ENCODE measurements around the gene CSF2RB. TPM values are rescaled to one million over a fixed set of nuclear protein-coding genes. Genes with fewer than 3 reads are reported as not detected.

The CSF2RB gene
- total RNA-seq, 1 experiment from 2014 or later = not detected

DNA sequence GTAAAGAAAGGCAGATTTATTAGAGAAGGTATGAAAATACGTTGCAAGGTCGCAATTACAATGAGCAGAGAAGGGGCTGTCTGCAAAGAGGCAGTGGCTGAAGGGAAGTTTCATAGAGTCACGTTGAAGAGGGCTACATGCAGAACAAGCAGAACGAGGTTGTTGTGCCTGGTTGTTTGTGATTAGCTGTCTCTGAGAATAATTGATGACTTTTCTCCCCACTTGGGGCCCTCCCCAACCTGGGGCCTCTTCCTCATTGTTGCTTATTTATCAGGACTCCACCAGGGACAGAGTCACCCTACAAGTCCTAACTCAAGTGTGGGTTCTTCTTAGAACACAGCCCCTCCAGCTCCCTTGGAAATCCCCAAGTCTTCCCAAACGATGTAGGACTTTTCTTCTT is 29.1 kb downstream of the CSF2RB start:
- H3K23ac ChIP-seq (ENCODE audit: insufficient read length, low read depth, low read length) = no peak overlapping the region
- H3K27me3 ChIP-seq (ENCODE audit: insufficient read depth, low read length) = no peaks in the 10 kb centered on the region
- H4K5ac ChIP-seq (ENCODE audit: insufficient read length, low read depth, low read length) = no peak overlapping the region
- no peak overlapping the region for H3K14ac ChIP-seq (ENCODE audit: insufficient read depth, low read length)
- H4K20me1 ChIP-seq (ENCODE audit: control insufficient read depth, insufficient read depth, insufficient read length) = no peaks in the 10 kb centered on the region
- H4K8ac ChIP-seq (replicated peaks; ENCODE audit: insufficient read length, low read depth, low read length) = no peak overlapping the region
- no peak overlapping the region for H2AK5ac ChIP-seq (ENCODE audit: insufficient read length, low read length)
- no peaks in the 10 kb centered on the region for H3K9me3 ChIP-seq (ENCODE audit: control insufficient read depth, low read depth, low read length)
- no peak overlapping the region for H4K91ac ChIP-seq (ENCODE audit: insufficient read length, low read depth, low read length)
- no peak overlapping the region for H3K9ac ChIP-seq (ENCODE audit: extremely low read depth, insufficient read length, low read length)
- no peaks in the 10 kb centered on the region for H3K23me2 ChIP-seq (ENCODE audit: insufficient read length, low read depth, low read length, poor library complexity, severe bottlenecking)
- no peak overlapping the region for H2BK20ac ChIP-seq (ENCODE audit: low read depth, low read length, poor library complexity, severe bottlenecking)
- H3K9me3 Mint-ChIP-seq = peaks cover 0 to 2% of the 10 kb centered on the region in 2 experiments; a peak in 3 of 5 replicates
- no peak overlapping the region for H3K4me2 ChIP-seq (ENCODE audit: insufficient read depth, insufficient read length, low read length)
- H3K27ac ChIP-seq (ENCODE audit: insufficient read length, low read depth, low read length) = no peak overlapping the region
- DNase-seq = no peak
- no peaks in the 10 kb centered on the region for H3K79me2 ChIP-seq (ENCODE audit: insufficient read depth, low read length)
- H3K27ac Mint-ChIP-seq = no peak overlapping the region
- no peak overlapping the region for H2BK120ac ChIP-seq (ENCODE audit: low read depth, low read length, poor library complexity, severe bottlenecking)
- H3K4me1 Mint-ChIP-seq = peaks cover 9 to 18% of the 10 kb centered on the region in 2 experiments
- no peak overlapping the region for H3K18ac ChIP-seq (ENCODE audit: insufficient read length, low read depth, low read length)
- peaks cover 0 to 4% (median 0%) of the 10 kb centered on the region in 3 experiments; a peak in 2 of 7 replicates for H3K36me3 Mint-ChIP-seq (ENCODE audit: insufficient read depth in 1 of 3, low read depth in 3 of 3)
- no peak overlapping the region for H2BK15ac ChIP-seq (ENCODE audit: low read depth, low read length)
- H3K4me1 ChIP-seq (ENCODE audit: insufficient read depth, low read length) = no peaks in the 10 kb centered on the region
- H3K56ac ChIP-seq (ENCODE audit: insufficient read length, low read depth, low read length) = no peak overlapping the region
- no peak overlapping the region for H3K4ac ChIP-seq (ENCODE audit: low read depth, low read length)
- TF ChIP-seq, protein P1, sequence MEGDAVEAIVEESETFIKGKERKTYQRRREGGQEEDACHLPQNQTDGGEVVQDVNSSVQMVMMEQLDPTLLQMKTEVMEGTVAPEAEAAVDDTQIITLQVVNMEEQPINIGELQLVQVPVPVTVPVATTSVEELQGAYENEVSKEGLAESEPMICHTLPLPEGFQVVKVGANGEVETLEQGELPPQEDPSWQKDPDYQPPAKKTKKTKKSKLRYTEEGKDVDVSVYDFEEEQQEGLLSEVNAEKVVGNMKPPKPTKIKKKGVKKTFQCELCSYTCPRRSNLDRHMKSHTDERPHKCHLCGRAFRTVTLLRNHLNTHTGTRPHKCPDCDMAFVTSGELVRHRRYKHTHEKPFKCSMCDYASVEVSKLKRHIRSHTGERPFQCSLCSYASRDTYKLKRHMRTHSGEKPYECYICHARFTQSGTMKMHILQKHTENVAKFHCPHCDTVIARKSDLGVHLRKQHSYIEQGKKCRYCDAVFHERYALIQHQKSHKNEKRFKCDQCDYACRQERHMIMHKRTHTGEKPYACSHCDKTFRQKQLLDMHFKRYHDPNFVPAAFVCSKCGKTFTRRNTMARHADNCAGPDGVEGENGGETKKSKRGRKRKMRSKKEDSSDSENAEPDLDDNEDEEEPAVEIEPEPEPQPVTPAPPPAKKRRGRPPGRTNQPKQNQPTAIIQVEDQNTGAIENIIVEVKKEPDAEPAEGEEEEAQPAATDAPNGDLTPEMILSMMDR (conservative IDR thresholded peaks at IDR 0.05) = no peak
- peaks cover 6% of the 10 kb centered on the region for H3K27me3 Mint-ChIP-seq (ENCODE audit: low read depth)
- H3T11ph ChIP-seq (ENCODE audit: low read length) = no peak overlapping the region
- no peak overlapping the region for H2BK5ac ChIP-seq (ENCODE audit: insufficient read length, low read length)
- H3K4me3 Mint-ChIP-seq = no peak overlapping the region
- no peaks in the 10 kb centered on the region for H3K79me1 ChIP-seq (ENCODE audit: insufficient read depth, low read depth, low read length, poor library complexity, severe bottlenecking)
- no peak overlapping the region for H2AFZ ChIP-seq (ENCODE audit: low read length)
- H2BK12ac ChIP-seq (ENCODE audit: insufficient read length, low read depth, low read length) = no peak overlapping the region
- no CpG with 5 or more reads among the region's 5 CpGs for WGBS (ENCODE audit: extremely low coverage, insufficient read length, low lambda C conversion rate)
